ENCODE data around the gene DOCK2.

DOCK2 gene

GRCh38 chr5:170080786-170081445 is 443.8 kb downstream of the DOCK2 start (continued):
- TF ChIP-seq ZNF174 (tag by site-specific recombination; IDR thresholded peaks at IDR 0.05) = no peak
- no peak for TF ChIP-seq ZSCAN23 (tag by site-specific recombination; IDR thresholded peaks at IDR 0.05)
- TF ChIP-seq REST (tag by site-specific recombination; IDR thresholded peaks at IDR 0.05) = no peak
- TF ChIP-seq ZNF274 (IDR thresholded peaks at IDR 0.05; ENCODE audit: low read length) = no peak
- TF ChIP-seq ZNF274 (tag by site-specific recombination; IDR thresholded peaks at IDR 0.05; ENCODE audit: borderline replicate concordance) = no peak
- no peak for TF ChIP-seq ZNF560 (tag by site-specific recombination; IDR thresholded peaks at IDR 0.05; ENCODE audit: borderline replicate concordance)

DNA sequence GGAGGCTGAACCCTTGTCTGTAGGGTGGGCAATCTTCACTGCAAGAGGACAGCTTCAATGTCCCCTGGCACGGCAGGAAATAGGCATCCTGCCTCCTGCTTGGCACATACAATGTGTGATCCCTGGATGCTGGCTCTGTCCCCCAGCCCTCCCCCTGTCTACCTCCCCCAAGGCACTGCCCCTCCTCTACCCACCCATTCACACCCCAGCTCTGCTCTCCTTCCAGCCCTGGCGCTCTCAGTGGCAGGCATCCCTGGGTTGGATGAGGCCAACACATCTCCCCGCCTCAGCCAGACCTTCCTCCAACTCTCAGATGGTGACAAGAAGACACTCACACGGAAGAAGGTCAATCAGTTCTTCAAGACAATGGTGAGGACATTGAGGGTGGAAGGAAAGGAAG is 444.5 kb downstream of the DOCK2 start:
- POLR2A ChIA-PET = no interaction called here
- TF ChIP-seq PRDM4 (tag by site-specific recombination; IDR thresholded peaks at IDR 0.05) = no peak
- Histone ChIP-seq H3K27ac (ENCODE audit: extremely low read depth, low read depth, low read length) (no peak overlapping the region), H3K36me3 (ENCODE audit: control insufficient read depth in 2 of 2, insufficient read depth in 1 of 2, low read length in 2 of 2) (no peaks in the 10 kb centered on the region), H3K4me3 (ENCODE audit: low read depth, low read length) (no peak overlapping the region), H3K9me3 (ENCODE audit: control insufficient read depth, insufficient read depth, low read depth, low read length) (no peaks in the 10 kb centered on the region), H3K4me1 (ENCODE audit: control insufficient read depth, insufficient read depth, low read length) (no peaks in the 10 kb centered on the region)
- CTCF ChIA-PET = interaction anchor here (0.6 to 5.2 kb wide), 2 partner anchors 11 to 193 kb away, joined by 3 to 31 read pairs; no protein-coding TSS in a partner anchor

DNA sequence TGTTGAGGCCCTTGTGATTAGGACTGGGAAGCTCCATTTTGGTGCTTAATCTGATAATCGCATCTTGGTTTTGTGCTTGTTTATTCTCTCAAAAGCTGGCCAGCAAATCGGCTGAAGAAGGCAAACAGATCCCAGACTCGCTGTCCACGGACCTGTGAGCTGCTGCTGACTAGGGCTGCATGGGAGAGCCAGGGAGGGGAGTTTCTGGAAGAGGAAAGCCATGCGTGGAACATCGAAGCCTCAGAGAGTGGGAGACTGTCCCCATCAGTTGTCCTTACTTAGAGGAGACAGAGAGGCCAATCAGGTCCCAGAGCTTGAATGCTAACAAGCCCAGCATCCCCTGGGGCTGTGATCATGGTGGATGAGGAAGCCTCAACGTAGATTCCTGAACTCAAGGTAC is 445.6 kb downstream of the DOCK2 start:
- TF ChIP-seq ZNF707 (tag by site-specific recombination; IDR thresholded peaks at IDR 0.05) (no peak), MEIS1 (CRISPR knock-in tag; IDR thresholded peaks at IDR 0.05; ENCODE audit: borderline replicate concordance) (no peak)
- ChIA-PET POLR2A (no interaction called here), CTCF (interaction anchor here (0.6 to 5.2 kb wide), 2 partner anchors 12 to 1069 kb away, joined by 3 to 31 read pairs; no protein-coding TSS in a partner anchor)

DNA sequence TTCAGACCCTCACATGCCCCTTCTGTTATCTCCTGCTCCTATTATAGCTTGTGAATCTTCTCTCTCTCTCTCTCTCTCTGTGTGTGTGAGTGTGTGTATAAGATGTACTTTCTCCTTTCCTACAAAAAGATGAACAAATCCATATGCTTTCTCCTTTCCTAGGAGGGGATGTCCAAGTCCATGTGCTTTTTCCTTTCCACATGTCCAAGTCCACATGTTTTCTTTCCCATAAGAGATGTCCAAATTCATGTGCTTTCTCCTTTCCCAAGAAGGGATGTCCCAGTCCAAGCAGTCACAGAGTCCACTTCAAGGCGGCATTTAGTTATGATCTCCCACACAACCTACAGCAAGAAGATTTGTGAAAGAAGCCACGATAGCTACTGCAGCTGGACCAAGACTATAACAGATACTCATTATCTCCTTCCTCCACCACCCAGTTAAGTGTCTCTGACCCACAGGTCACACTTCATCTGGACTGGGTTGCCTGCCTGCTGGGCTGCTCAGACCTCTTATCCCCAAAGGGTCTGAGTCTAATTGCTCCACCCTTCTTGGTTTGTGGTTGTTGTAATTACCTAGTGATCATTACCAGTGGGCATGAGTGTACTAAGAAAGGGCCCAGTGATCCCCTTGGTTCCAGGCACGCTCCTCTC is 450.2 kb downstream of the DOCK2 start:
- CTCF ChIA-PET = interaction anchor here (0.7 to 1.3 kb wide), 3 partner anchors 16 to 546 kb away, joined by 3 to 5 read pairs (median 3); no protein-coding TSS in a partner anchor
- TF ChIP-seq ZNF138 (tag by site-specific recombination; IDR thresholded peaks at IDR 0.05; ENCODE audit: borderline replicate concordance) (no peak), ZNF26 (tag by site-specific recombination; IDR thresholded peaks at IDR 0.05) (no peak), ZNF596 (tag by site-specific recombination; IDR thresholded peaks at IDR 0.05) (no peak), ZSCAN5A (tag by site-specific recombination; IDR thresholded peaks at IDR 0.05) (no peak), ZNF175 (tag by site-specific recombination; IDR thresholded peaks at IDR 0.05) (no peak)
- TF ChIP-seq, protein P1, sequence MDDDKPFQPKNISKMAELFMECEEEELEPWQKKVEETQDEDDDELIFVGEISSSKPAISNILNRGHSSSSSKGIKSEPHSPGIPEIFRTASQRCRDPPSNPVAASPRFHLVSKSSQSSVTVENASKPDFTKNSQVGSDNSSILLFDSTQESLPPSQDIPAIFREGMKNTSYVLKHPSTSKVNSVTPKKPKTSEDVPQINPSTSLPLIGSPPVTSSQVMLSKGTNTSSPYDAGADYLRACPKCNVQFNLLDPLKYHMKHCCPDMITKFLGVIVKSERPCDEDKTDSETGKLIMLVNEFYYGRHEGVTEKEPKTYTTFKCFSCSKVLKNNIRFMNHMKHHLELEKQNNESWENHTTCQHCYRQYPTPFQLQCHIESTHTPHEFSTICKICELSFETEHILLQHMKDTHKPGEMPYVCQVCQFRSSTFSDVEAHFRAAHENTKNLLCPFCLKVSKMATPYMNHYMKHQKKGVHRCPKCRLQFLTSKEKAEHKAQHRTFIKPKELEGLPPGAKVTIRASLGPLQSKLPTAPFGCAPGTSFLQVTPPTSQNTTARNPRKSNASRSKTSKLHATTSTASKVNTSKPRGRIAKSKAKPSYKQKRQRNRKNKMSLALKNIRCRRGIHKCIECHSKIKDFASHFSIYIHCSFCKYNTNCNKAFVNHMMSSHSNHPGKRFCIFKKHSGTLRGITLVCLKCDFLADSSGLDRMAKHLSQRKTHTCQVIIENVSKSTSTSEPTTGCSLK (tag by site-specific recombination; IDR thresholded peaks at IDR 0.05) = no peak

More for the DNA sequence above, 445.6 kb downstream of the DOCK2 start:
- H3K9me3 ChIP-seq (ENCODE audit: control insufficient read depth, insufficient read depth, low read depth, low read length) = no peaks in the 10 kb centered on the region
- no peaks in the 10 kb centered on the region for H3K36me3 ChIP-seq (ENCODE audit: control insufficient read depth in 2 of 2, insufficient read depth in 1 of 2, low read length in 2 of 2)
- H3K27ac ChIP-seq (ENCODE audit: extremely low read depth, low read depth, low read length) = no peak overlapping the region
- no peaks in the 10 kb centered on the region for H3K4me1 ChIP-seq (ENCODE audit: control insufficient read depth, insufficient read depth, low read length)
- no peak overlapping the region for H3K4me3 ChIP-seq (ENCODE audit: low read depth, low read length)

More for the DNA sequence above, 450.2 kb downstream of the DOCK2 start:
- no peaks in the 10 kb centered on the region for H3K9me3 ChIP-seq (ENCODE audit: control insufficient read depth, insufficient read depth, low read depth, low read length)
- no peak overlapping the region for H3K4me3 ChIP-seq (ENCODE audit: low read depth, low read length)
- H3K27ac ChIP-seq (ENCODE audit: extremely low read depth, low read depth, low read length) = no peak overlapping the region
- no peaks in the 10 kb centered on the region for H3K4me1 ChIP-seq (ENCODE audit: control insufficient read depth, insufficient read depth, low read length)
- H3K36me3 ChIP-seq (ENCODE audit: control insufficient read depth in 2 of 2, insufficient read depth in 1 of 2, low read length in 2 of 2) = no peaks in the 10 kb centered on the region
- POLR2A ChIA-PET = no interaction called here

Measured in HEK293 (cell line).